ENCODE data around the gene VENTX.

- TF ChIP-seq CTCF (IDR thresholded peaks at IDR 0.05 in 2 of 3, conservative IDR thresholded peaks at IDR 0.05 in 1 of 3; ENCODE audit: control insufficient read depth in 2 of 3, extremely low read depth in 1 of 3, insufficient read depth in 1 of 3, low read depth in 3 of 3, low read length in 3 of 3) (no peak), ATF3 (IDR thresholded peaks at IDR 0.05; ENCODE audit: borderline replicate concordance, extremely low read depth, low read depth, low read length) (no peak), BACH1 (IDR thresholded peaks at IDR 0.05; ENCODE audit: borderline replicate concordance) (no peak)
Observed at GRCh38 chr10:133198621-133199487, 38.8 kb upstream of the VENTX start.
